ENCODE data around the gene MRPL22. TPM values are rescaled to one million over a fixed set of nuclear protein-coding genes. Genes with fewer than 3 reads are reported as not detected.
A peak's percentile ranks its signal among the peaks of the same experiment; 100 is the strongest.

Gene MRPL22
- total RNA-seq, 4 donors from 2014 or later: 12.2 to 18.1 (median 14.3) TPM

DNA sequence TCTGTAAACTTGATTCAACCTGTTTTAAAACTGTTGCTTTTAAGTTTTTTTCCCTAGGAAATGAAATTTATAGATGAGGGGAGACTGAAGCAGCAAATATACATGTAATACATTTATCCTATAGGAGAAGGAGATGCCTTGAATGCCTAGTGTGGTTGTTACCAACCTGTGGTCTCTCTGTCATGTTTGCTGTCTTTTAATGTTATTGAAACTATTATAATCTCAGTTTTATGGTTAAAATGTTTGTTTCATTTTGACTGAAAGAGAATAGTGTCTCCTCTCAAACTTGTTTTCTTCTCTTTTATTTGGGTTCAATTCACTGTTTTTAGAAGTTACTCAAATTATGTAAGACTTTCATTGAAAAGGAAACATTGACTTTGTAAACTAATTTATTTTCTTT is 15.8 kb downstream of the MRPL22 start:
- Histone ChIP-seq H3K4me3 (no peak overlapping the region), H3K36me3 (peaks cover 0 to 65% (median 0%) of the 10 kb centered on the region in 3 donors), H3K4me1 (no peaks in the 10 kb centered on the region), H3K9me3 (no peaks in the 10 kb centered on the region), H3K27me3 (no peaks in the 10 kb centered on the region), H3K27ac (no peak overlapping the region)
- TF ChIP-seq POLR2A (IDR thresholded peaks at IDR 0.05) (no peak), CTCF (IDR thresholded peaks at IDR 0.05) (no peak), EP300 (IDR thresholded peaks at IDR 0.05) (no peak)
- no peak for DNase-seq (ENCODE audit: low spot score in 2 of 2)

- H3K27me3 ChIP-seq: no peaks in the 10 kb centered on the region
- H3K9me3 ChIP-seq: no peaks in the 10 kb centered on the region
- DNase-seq (ENCODE audit: low spot score in 2 of 2): no peak
- 94 to 98% methylated on average over 1 of the region's 1 CpG for WGBS, 2 donors
- H3K4me1 ChIP-seq: no peaks in the 10 kb centered on the region
- TF ChIP-seq EP300 (IDR thresholded peaks at IDR 0.05): no peak
- no peak for TF ChIP-seq CTCF (IDR thresholded peaks at IDR 0.05)
- no peak for TF ChIP-seq POLR2A (IDR thresholded peaks at IDR 0.05)
- no peak overlapping the region for H3K4me3 ChIP-seq
- H3K27ac ChIP-seq: no peak overlapping the region
- H3K36me3 ChIP-seq: peaks cover 0 to 74% (median 2%) of the 10 kb centered on the region in 3 donors
Measured at GRCh38 chr5:154962494-154962893, 21.6 kb downstream of the MRPL22 start.

DNA sequence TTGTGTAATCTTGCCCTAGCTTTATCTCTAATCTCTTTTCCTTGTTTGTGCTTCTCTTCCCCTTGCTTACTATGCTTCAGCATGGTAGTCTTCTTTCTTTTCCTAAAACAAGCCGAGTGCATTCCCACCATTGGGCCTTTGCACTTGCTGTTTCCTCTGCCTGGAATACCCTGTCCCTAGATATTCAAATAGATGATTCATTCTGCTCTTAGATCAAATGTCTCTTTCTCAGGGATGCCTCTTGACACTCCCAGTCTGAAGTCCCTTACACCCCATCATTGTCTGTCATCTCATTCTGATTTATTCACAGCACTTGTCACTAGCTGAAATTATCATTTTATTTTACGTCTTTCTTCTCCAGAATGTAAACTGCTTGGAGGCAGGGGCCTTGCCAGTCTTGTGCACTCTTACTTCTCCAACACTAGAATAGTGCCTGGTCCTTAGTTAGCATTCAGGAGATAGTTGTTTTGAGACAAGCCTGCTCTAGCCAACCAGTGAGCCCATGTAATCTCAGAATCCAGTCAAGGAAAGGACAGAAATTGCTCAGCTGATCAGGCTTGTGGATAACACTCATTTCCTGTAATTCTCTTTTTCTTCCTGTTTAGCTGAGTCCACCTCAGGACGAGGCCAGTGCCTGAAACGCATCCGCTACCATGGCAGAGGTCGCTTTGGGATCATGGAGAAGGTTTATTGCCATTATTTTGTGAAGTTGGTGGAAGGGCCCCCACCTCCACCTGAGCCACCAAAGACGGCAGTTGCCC is 25.4 kb downstream of the MRPL22 start:
- Histone ChIP-seq H3K27ac (no peak overlapping the region), H3K27me3 (no peaks in the 10 kb centered on the region), H3K4me1 (no peaks in the 10 kb centered on the region), H3K9me3 (no peaks in the 10 kb centered on the region), H3K36me3 (peaks cover 0 to 56% (median 2%) of the 10 kb centered on the region in 3 donors), H3K4me3 (no peak overlapping the region)
- TF ChIP-seq POLR2A (IDR thresholded peaks at IDR 0.05): no peak
- no peak for TF ChIP-seq EP300 (IDR thresholded peaks at IDR 0.05)
- TF ChIP-seq CTCF (IDR thresholded peaks at IDR 0.05): no peak
- WGBS, 2 donors: 90 to 92% methylated on average over 7 of the region's 7 CpGs
- DNase-seq (ENCODE audit: low spot score in 2 of 2): no peak

- no peaks in the 10 kb centered on the region for H3K27me3 ChIP-seq
- TF ChIP-seq EP300 (IDR thresholded peaks at IDR 0.05) (no peak), POLR2A (IDR thresholded peaks at IDR 0.05) (no peak), CTCF (IDR thresholded peaks at IDR 0.05) (no peak)
- peaks cover 0 to 2% (median 0%) of the 10 kb centered on the region in 4 donors for H3K4me1 ChIP-seq
- 87 to 94% methylated on average over 3 of the region's 3 CpGs for WGBS, 2 donors
- DNase-seq (ENCODE audit: low spot score in 2 of 2): no peak
- peaks cover 0 to 50% (median 2%) of the 10 kb centered on the region in 3 donors for H3K36me3 ChIP-seq
- H3K27ac ChIP-seq: no peak overlapping the region
- no peaks in the 10 kb centered on the region for H3K9me3 ChIP-seq
- H3K4me3 ChIP-seq: no peak overlapping the region
Measured at GRCh38 chr5:154966874-154967273, 26.0 kb downstream of the MRPL22 start.

DNA sequence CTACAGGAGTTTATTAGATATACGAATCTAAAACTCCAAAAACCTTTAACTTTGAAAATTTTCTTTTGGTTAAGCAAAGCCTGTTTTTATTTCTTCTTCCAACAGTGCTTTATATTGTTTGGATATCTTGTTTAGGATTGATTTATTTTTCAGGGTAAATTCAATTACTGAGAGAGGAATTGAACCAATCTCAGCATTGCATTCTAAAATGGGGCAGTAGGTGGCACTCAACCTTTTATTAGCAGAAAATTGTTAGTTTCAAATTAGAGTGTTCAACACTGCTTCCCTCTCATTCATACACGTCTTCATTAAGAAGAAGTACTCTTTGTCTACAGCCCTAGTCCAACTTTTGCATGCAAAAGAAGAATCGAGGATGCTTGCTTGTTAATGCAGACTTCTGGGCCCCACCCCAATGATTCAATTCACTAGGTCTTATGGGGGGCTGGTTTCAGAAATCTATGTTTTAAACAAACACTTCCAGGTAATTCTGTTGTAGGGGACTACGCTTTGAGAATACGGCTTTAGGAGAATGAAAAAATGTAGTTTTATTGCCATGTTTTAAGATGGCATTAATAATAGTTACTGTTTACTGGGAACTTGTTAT is 26.6 kb downstream of the MRPL22 start:
- Histone ChIP-seq H3K27me3 (no peaks in the 10 kb centered on the region), H3K27ac (no peak overlapping the region), H3K4me1 (peaks cover 0 to 8% (median 0%) of the 10 kb centered on the region in 4 donors), H3K9me3 (no peaks in the 10 kb centered on the region), H3K4me3 (no peak overlapping the region), H3K36me3 (peaks cover 0 to 43% (median 2%) of the 10 kb centered on the region in 3 donors)
- TF ChIP-seq CTCF (IDR thresholded peaks at IDR 0.05) (peak in 3 of 5 experiments; percentile 15 to 39 (median 18)), POLR2A (IDR thresholded peaks at IDR 0.05) (no peak), EP300 (IDR thresholded peaks at IDR 0.05) (no peak)
- no peak for DNase-seq (ENCODE audit: low spot score in 2 of 2)
- WGBS, 2 donors: 67% methylated on average over 5 of the region's 5 CpGs

Data from tibial nerve (tissue), 4 donors.